GM23248 (cell line): Measurements from ENCODE around the gene TMEM171.

ENCODE experiments used
- EZH2 ChIP-seq: fragments of 200-600 bp; sonication (generic); IDR thresholded peaks from 2 replicates; pipeline ENCODE4 v1.6.1; 2018; ENCODE audit warnings: antibody characterized with exemption, mild to moderate bottlenecking; ENCODE audit not compliant: insufficient read depth, poor library complexity, severe bottlenecking
- EZH2phosphoT487 ChIP-seq: fragments of 200-600 bp; sonication (generic); IDR thresholded peaks from 2 replicates; pipeline ENCODE4 v1.6.1; 2018; ENCODE audit warnings: antibody characterized with exemption, moderate library complexity, mild to moderate bottlenecking, low read depth; ENCODE audit not compliant: insufficient read depth

DNA sequence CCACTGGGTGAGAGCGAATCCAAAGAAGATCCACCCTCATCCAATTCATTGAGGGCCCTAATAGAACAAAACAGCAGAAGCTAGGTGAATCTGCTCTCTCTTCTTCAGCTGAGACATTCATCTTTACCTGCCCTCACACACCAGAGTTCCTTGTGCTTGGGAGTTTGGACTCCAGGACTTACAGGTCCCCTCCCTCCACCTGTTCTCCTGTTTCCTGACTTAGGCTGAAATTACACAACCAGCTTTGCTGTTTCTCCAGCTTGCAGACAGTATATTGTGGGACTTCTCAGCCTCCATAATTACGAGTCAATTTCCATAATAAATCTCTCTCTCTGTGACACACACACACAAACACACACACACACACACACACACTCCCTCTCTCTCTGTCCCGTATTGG lies 19.1 kb downstream of the TMEM171 start:
- TF ChIP-seq EZH2 = no peak
- TF ChIP-seq EZH2phosphoT487 = no peak
